IPS-NIHi7 (cell line): ENCODE results near the gene SLC7A6OS.
"Not testable (repeated sequence)": the region's sequence is repeated elsewhere in the genome, so short reads cannot be mapped to it uniquely, and the experiment has no call there.

Source experiments
- DNase-seq: peaks from one replicate; pipeline ENCODE4 v3.0.0; 2012; ENCODE audit warnings: mixed read lengths; ENCODE audit errors: extremely low spot score

Gene SLC7A6OS

DNA sequence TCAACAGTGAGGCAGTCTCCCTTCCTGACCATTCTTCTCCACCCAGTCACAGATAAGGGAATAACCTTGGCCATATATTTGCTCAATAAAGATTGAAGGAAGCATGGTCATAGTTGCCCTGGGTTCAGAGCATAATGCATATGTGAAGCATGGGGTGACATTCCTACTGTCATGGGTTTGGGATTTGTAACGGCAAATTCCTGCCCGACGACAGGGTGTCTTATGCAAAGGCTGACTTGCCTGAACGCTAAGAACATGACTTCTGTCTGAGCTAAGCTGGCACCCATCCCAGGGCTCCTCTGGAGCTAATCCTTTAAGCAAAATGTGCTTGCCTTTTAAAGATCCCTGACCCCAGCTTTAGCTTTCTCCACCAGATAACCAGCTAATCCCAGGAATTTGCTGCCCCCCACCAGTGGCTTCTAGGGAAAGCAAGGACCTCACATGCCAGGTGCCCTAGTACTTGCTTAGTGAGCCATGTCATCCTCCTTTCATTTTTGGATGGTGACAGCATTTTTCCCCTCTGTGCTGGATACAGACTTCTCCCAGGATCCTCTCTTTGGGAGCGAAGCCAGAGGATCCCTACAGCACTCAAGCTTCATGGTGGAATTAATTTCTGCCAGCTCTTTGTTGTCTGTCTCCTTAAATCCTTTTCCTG lies 11.7 kb downstream of the SLC7A6OS start:
- DNase-seq = no peak

DNA sequence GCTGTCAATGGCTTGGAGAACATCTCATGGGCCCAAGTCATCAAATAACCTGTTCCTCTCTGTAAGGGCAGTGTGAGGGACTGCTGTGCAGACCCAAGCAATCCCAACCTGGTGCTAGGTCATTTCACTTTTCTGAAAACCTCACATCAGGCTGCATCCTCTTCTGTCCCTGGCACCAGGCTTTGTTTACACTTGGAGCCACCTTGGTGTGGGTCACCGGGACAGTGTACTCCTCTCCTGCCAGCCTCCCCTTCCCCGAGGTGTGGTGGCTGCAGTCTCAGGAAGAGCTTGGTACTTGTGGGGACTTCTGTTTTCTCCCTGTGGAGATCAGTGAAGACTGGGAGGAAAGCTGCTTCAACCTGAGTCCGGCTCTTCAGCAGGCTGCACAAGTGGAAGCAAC lies 12.4 kb downstream of the SLC7A6OS start:
- DNase-seq = no peak

DNA sequence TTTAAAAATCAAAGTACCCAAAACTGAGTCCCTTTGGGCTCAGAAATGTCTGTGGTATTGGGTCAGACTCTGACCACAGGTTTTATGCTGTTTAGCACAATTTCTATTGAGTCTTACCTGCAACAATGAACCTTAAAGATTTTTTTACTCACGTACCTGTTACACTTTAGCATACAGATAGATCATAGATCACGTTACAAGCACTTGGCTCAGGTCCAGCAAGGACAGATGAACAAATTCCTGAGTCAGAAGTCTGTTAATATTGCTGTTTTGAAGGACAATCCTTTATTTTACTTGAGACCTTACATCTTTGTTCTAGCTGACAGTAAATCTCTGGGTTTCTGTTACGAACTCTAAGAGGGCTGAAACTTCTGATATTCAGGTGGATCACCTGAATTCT lies 12.8 kb downstream of the SLC7A6OS start:
- no peak for DNase-seq

DNA sequence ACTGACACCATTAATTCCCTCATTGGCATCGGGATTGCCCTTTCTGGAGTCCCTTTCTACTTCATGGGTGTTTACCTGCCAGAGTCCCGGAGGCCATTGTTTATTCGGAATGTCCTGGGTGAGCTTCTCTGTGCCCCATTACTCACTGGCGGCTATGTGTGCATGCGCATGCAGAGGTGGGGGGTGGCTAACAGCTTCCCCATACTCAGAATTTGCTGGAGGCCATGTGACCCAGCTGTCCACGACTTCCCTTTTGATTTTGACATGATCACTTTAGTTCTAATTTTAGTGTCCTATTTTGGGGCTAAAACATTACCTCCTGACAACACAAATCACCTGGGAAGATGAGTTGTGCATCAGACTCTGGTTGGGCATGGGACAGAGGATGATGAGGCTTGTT lies 14.1 kb downstream of the SLC7A6OS start:
- DNase-seq = no peak

DNA sequence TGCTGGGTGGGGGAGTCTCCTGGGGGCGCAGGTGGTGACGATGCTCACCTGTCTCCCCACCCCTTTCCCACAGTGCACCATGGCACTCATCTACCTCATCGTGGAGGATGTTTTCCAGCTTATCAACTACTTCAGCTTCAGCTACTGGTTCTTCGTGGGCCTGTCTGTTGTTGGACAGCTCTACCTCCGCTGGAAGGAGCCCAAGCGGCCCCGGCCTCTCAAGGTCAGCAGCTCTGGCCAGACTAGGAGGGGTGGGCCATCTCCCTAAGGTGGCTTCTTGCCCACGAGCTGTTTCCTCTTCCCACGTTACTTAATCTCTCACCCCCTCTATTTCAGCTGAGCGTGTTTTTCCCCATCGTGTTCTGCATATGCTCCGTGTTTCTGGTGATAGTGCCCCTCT lies 14.5 kb downstream of the SLC7A6OS start:
- DNase-seq = no peak

DNA sequence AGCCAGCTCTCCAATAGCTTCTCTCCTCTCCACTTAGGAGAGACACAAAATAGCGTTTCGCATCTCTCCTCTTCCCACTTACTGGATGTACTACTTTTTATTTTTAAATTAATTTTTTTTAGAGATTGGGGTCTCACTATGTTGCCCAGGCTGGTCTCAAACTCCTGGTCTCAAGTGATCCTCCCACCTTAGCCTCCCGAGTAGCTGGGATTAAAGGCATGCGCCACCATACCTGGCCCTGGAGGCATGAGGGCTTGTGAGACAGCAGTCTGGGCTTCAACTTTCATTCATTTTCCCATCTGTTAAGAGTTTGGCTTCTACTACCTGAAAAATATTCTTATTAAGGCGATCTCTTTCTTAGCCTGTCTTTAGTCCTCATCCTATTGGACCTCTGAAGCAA lies 18.3 kb downstream of the SLC7A6OS start:
- DNase-seq = no peak

DNA sequence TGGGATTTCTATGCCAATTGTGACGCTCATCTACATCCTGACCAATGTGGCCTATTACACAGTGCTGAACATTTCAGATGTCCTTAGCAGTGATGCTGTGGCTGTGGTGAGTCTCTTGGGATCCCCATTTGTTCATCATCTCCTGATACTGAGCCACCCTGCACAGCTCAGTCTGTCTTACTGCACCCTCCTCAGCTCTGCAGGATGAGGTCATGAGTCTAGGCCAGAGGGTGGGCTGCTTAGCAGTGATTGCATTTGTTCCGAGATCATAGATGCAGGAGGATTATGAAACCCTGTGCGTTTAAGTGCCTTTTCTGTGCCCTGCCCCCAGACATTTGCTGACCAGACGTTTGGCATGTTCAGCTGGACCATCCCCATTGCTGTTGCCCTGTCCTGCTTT lies 19.5 kb downstream of the SLC7A6OS start:
- no peak for DNase-seq

DNA sequence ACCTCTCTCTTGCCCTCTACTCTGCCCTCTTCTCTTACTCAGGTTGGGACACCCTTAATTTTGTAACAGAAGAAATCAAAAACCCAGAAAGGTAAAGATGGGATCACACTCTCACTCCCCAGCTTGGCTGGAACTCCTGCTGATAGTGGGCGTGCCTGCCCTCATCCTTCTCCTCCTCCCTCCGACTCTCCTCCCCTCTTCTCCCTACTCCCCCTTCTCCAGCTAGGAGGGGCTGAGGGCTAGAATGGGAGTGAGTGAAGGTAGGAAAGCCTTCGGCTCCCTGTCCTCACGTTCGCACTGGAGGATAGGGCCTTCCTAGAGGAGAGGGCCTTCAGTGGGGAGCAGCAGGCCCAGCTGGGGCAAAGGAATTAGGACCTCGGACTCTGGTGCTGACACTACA lies 20.3 kb downstream of the SLC7A6OS start:
- peak; percentile 47 for DNase-seq

GRCh38 chr16:68289621-68290329 lies 21.0 kb downstream of the SLC7A6OS start:
- no peak for DNase-seq

- no peak for DNase-seq
These were observed 21.5 kb downstream of the SLC7A6OS start for GRCh38 chr16:68289202-68289601.

DNA sequence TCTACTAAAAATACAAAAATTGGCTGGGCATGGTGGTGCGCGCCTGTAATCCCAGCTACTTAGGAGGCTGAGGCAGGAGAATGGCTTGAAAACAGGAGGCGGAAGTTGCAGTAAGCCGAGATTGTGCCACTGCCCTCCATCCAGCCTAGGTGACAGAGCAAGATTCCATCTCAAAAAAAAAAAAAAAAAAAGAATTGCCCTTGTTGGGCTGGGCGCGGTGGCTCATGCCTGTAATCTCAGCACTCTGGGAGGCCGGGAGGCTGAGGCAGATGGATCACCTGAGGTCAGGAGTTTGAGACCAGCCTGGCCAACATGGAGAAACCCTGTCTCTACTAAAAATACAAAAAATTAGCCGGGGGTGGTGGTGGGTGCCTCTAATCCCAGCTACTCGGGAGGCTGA lies 21.9 kb downstream of the SLC7A6OS start:
- DNase-seq = not testable (repeated sequence)

GRCh38 chr16:68288252-68288650 lies 22.5 kb downstream of the SLC7A6OS start:
- no peak for DNase-seq

DNA sequence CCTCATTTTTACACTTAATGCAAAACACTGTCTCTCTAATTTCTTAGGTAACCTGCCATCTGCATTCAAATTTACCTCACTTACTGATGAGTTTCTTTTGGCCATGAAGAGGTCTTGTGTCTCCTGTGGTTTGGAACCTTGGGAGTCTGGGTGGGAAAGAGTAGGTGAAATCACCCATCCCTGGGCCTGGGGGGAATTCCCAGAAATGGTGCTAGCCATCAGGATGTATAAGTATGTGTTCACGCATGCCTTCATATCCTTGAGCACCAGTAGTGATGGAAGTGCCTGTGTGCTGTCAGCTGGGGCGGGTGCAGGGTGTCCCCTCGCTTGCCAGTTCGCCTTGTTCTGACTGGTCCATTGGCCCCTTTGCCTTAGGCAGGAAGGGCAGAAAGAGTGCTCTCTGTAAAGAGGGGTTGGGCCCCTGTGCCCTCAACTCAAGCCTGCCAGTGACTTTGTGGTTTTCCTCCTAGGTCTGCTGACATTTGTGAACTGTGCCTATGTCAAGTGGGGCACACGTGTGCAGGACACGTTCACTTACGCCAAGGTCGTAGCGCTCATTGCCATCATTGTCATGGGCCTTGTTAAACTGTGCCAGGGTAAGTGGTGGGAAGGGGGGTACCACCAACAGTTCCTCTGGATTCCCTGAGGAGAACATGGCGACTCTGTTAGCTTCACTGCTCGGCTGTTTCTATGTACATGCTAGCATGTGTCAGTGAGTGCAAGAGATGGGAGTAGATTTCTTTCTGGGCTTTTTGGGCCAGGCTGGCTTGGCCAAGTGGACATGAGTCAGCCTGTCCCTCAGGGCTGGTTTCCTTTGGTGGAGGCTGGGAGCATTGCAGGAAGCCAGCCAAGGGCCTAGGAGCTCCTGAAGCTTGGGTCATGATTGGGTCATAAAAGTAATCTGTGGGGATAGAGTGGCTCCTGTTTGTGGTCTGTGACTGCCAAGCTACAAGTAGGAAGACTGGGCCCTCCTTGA lies 23.2 kb downstream of the SLC7A6OS start:
- DNase-seq = no peak

DNA sequence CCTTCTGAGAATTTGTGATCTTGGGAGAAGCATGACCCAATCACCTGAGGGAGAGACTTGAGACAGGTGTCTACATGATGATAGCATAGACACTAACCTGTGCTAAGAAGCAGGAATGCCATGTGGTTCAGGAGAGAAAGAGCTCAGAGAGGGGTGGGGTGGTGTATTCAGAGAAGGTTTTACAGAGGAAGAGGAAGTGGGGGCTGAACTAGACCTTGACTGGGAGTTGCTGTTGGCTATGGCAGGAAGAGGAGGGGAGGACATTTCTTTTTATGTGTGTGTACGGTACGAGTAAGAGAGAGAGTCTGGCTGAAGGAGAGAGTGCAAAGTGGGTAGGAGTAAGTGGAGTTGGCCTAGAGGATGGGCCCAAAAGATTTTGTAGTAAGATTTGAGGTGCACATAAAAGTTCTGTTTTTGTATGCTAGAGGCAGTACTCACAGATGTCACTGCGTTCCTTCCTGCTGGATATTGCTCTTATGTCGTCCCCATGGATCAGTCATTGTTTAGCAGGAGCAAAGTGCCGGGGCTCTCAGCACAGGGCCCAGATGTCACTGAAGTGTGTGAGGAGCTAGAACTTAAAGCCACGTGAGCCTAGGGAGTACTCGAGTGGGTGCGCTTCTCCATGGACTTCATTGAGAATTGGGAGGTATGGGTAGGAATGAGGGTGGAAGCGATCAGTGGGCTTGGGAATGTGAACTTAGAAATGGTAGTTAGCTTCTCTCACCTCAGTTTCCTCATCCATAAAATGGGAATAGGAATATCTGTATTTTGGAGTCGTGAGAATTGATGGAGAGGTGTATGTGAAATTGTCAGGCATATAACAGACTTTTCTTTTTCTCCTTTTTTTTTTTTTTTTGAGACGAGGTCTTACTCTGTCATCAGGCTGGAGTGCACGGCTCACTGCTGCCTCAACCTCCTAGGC lies 24.3 kb downstream of the SLC7A6OS start:
- DNase-seq = no peak

DNA sequence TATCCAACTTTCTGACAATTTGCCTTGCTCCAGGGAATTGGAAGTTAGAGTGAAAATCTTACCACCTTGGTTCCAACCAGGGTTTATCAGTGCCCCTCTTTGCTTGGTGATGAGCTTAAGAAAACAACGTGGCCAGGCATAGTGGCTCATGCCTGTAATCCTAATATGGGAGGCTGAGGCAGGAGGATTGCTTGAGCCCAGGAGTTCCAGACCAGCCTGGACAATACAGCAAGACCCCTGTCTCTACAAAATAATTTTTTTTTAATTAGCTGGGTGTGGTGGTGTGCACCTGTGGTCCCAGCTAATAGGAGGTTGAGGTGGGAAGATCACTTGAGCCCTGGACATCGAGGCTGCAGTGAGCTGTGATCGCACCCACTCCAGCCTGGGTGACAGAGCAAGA lies 25.1 kb downstream of the SLC7A6OS start:
- DNase-seq = no peak

- no peak for DNase-seq
These were observed 25.9 kb downstream of the SLC7A6OS start for GRCh38 chr16:68284847-68285246.

GRCh38 chr16:68283801-68284598 lies 26.7 kb downstream of the SLC7A6OS start:
- no peak for DNase-seq

DNA sequence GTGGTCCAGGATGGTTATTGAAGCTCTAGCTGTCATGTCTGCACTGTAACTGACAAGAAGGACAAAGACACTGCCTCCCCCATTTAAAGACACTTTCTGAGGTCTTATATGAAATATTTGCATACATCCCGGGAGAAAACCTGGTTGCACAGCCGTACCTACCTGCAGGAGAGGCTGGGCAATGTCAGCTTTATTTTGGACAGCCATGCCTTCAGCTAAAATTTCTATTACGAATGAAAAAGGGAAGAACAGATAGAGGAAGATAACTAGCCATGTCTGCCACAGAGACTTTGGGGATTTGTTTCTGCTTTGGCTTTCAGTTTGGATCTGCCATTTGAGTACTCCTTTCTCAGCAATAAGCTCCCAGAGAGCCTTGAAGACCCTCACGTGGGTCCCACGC lies 27.4 kb downstream of the SLC7A6OS start:
- no peak for DNase-seq

DNA sequence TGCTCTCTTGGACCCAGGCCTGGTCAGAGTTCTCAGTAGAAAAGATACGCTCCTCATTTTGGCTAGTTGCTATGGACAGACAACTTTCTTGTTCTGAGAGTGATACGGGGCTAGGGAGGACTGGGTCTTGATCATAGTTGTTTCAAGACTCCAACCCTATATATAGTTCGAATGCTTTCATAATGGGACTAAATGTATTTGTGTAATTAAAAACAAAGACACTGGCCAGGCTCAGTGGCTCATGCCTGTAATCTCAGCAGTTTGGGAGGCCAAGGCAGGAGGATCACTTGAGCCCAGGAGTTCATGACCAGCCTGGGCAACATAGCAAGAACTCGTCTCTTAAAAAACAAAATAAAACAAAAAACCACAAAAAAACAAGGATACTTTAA lies 28.7 kb downstream of the SLC7A6OS start:
- no peak for DNase-seq

DNA sequence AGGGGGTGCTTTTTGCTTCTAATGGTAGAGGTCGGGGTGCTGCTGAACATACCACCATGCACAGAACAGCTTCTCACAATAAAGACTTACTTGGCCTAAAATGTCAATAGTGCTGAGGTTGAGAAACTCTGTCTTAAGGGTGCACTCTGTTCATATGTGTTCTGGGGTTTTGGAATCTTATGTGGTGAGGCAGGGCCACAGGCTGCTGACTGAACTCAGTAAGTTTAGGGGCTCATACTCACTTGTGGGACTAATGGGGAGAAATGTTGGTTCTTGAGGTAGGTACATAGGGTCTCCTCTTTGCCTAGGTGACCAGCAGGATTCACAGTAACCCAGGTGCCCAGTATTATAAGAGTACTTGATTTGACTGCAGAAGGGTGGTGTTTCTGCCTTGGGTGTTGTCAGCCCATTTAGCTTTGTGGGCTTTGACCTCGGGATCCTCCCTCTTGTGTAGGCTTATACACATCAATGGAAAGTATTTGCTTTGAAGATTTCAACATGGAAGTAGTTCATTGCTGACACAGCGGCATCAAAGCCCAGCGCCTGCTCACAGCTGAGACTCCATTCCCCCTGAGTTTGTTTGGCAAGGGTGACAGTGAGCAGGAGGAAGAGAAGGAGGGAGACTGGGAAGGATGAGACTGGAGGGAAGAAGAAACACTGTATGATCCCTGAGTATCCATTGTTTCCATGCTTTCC lies 29.2 kb downstream of the SLC7A6OS start:
- no peak for DNase-seq
